Tibial nerve (tissue), 4 donors: ENCODE results near the gene SIPA1L3. TPM values are rescaled to one million over a fixed set of nuclear protein-coding genes. Genes with fewer than 3 reads are reported as not detected.

Experiments used
- DNase-seq, 2 donors: peaks; one replicate each; pipeline ENCODE4 v3.0.0-alpha.2; 2019; ENCODE audit warnings: low spot score in 2 of 2
- H3K27ac ChIP-seq, 4 donors: fragments of 200-600 bp; sonication (generic) in 3 of 4; one replicate each; pipeline ENCODE4 v1.5.1; 2017 to 2019; ENCODE audit warnings: mild to moderate bottlenecking in 1 of 4
- H3K27me3 ChIP-seq, 2 donors: fragments of 200-600 bp; sonication (generic) in 1 of 2; one replicate each; pipeline versions ENCODE4 v1.5.1 to v1.6.0; 2017 to 2019
- H3K36me3 ChIP-seq, 3 donors: fragments of 200-600 bp; sonication (generic); one replicate each; pipeline ENCODE4 v1.5.1; 2018 to 2019
- H3K4me1 ChIP-seq, 4 donors: fragments of 200-600 bp; sonication (generic) in 3 of 4; one replicate each; pipeline ENCODE4 v1.5.1; 2017 to 2019
- H3K4me3 ChIP-seq, 4 donors: fragments of 200-600 bp; sonication (generic) in 3 of 4; one replicate each; pipeline ENCODE4 v1.5.1; 2017 to 2019; ENCODE audit warnings: mild to moderate bottlenecking in 1 of 4, moderate library complexity in 1 of 4
- H3K9me3 ChIP-seq, 4 donors: fragments of 200-600 bp; sonication (generic) in 3 of 4; one replicate each; pipeline ENCODE4 v1.5.1; 2017 to 2019
- EP300 ChIP-seq, 2 donors: sonication (generic); formaldehyde crosslinking; IDR thresholded peaks; one replicate each; pipeline ENCODE4 v1.6.1; 2017; ENCODE audit warnings: antibody characterized with exemption in 2 of 2, mild to moderate bottlenecking in 1 of 2
- POLR2A ChIP-seq, 2 donors: fragments of 450-650 bp; IDR thresholded peaks; one replicate each; pipeline ENCODE4 v1.6.1; 2017; ENCODE audit warnings: antibody characterized with exemption in 2 of 2, mild to moderate bottlenecking in 2 of 2, moderate library complexity in 2 of 2
- WGBS, 2 donors: methylation state at CpG; one replicate each; pipeline ENCODE4 v1.1.5; 2018; 5-methylcytosine and 5-hydroxymethylcytosine counted together
- total RNA-seq, 4 donors: library from RNA; depleted of rRNA; stranded (reverse); fragments of >200 nt; gene quantifications; one replicate each; pipeline ENCODE4 v1.1.0, GENCODE V29; 2016
- TF ChIP-seq, protein P1 (sequence below), 5 experiments: fragments of 200-600 bp in 3 of 5; fragments of 450-650 bp in 2 of 5; sonication (generic) in 3 of 5; IDR thresholded peaks; one replicate each; pipeline ENCODE4 v1.5.1; 2016 to 2019; ENCODE audit warnings: antibody characterized with exemption in 5 of 5, mild to moderate bottlenecking in 3 of 5, moderate library complexity in 2 of 5

Gene SIPA1L3
- total RNA-seq, 4 donors from 2014 or later: 8.3 to 43.9 (median 17.0) TPM

DNA sequence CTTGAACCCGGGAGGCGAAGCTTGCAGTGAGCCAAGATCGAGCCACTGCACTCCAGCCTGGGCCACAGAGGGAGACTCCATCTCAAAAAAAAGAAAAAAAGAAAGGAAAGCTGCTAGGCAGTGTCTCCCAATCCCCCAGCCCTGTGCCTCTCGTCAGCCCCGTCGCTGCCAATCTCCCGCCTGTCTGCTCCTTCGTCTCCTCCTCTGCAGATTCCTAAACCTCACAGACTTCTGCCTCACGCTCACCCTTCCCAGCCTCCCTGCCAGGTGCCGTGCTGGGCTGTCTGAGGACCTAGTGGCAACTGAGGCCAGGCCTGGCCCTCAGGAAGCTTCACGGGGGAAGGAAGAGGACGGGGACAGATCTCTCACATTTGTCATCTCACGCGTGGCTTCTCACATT lies 295.5 kb downstream of the SIPA1L3 start:
- DNase-seq: no peak
- no peaks in the 10 kb centered on the region for H3K4me1 ChIP-seq
- H3K36me3 ChIP-seq: peaks cover 0 to 97% (median 5%) of the 10 kb centered on the region in 3 donors
- WGBS, 2 donors: 93 to 94% methylated on average over 14 of the region's 14 CpGs
- TF ChIP-seq EP300 (IDR thresholded peaks at IDR 0.05): no peak
- TF ChIP-seq, protein P1, sequence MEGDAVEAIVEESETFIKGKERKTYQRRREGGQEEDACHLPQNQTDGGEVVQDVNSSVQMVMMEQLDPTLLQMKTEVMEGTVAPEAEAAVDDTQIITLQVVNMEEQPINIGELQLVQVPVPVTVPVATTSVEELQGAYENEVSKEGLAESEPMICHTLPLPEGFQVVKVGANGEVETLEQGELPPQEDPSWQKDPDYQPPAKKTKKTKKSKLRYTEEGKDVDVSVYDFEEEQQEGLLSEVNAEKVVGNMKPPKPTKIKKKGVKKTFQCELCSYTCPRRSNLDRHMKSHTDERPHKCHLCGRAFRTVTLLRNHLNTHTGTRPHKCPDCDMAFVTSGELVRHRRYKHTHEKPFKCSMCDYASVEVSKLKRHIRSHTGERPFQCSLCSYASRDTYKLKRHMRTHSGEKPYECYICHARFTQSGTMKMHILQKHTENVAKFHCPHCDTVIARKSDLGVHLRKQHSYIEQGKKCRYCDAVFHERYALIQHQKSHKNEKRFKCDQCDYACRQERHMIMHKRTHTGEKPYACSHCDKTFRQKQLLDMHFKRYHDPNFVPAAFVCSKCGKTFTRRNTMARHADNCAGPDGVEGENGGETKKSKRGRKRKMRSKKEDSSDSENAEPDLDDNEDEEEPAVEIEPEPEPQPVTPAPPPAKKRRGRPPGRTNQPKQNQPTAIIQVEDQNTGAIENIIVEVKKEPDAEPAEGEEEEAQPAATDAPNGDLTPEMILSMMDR (IDR thresholded peaks at IDR 0.05): no peak
- no peak for TF ChIP-seq POLR2A (IDR thresholded peaks at IDR 0.05)
- no peaks in the 10 kb centered on the region for H3K9me3 ChIP-seq
- H3K4me3 ChIP-seq: no peak overlapping the region
- no peaks in the 10 kb centered on the region for H3K27me3 ChIP-seq
- no peak overlapping the region for H3K27ac ChIP-seq

DNA sequence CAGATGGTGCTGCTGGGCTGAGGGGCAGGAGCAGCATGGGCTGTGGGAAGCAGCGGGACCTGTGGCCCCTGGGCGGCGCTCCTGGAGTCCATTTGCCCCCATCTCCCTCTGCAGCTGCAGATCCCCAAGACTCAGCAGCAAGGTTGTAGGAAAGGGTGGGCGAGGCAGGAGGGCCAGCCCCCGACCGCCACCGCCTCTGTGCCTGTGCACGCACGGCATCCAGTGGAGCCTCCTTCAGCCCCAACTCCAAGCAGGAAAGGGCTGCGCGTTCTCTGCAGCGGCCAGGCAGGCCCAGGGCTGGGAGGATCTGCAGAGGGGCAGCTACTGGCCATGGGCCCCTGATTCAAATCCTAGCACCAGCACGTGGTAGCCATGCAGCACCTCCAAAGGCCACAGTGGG lies 296.2 kb downstream of the SIPA1L3 start:
- Histone ChIP-seq H3K36me3 (peaks cover 0 to 92% (median 5%) of the 10 kb centered on the region in 3 donors), H3K27me3 (peaks cover 0 to under 1% of the 10 kb centered on the region in 2 donors), H3K4me1 (no peaks in the 10 kb centered on the region), H3K4me3 (no peak overlapping the region), H3K27ac (no peak overlapping the region), H3K9me3 (no peaks in the 10 kb centered on the region)
- DNase-seq: no peak
- 83 to 91% methylated on average over 8 to 13 of the region's 13 CpGs for WGBS, 2 donors
- no peak for TF ChIP-seq EP300 (IDR thresholded peaks at IDR 0.05)
- TF ChIP-seq, protein P1 (IDR thresholded peaks at IDR 0.05): no peak
- no peak for TF ChIP-seq POLR2A (IDR thresholded peaks at IDR 0.05)

DNA sequence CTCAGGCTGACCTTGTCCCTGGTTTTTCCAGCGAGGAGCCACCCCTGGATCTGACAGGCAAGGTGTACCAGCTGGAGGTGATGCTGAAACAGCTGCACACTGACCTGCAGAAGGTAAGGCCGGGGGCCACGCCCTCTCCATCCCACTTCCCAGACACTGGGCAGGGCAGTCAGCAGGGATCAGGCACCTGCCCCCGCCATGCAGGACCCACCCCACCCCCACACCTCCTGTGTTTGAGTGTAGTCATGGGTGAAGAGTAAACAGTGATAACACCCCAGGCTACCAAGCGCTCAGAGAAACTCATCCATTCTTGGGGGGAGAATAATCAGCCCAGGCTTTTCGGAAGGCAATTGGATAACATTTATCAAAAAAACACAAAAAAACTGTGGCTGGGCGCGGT lies 297.1 kb downstream of the SIPA1L3 start:
- Histone ChIP-seq H3K4me3 (no peak overlapping the region), H3K36me3 (peaks cover 0 to 83% (median 5%) of the 10 kb centered on the region in 3 donors), H3K27me3 (peaks cover 0 to 9% of the 10 kb centered on the region in 2 donors), H3K4me1 (peaks cover 0 to 5% (median 1%) of the 10 kb centered on the region in 4 donors), H3K9me3 (no peaks in the 10 kb centered on the region), H3K27ac (no peak overlapping the region)
- TF ChIP-seq POLR2A (IDR thresholded peaks at IDR 0.05) (no peak), EP300 (IDR thresholded peaks at IDR 0.05) (no peak)
- TF ChIP-seq, protein P1 (IDR thresholded peaks at IDR 0.05): no peak
- no peak for DNase-seq
- 93 to 97% methylated on average over 7 to 8 of the region's 8 CpGs for WGBS, 2 donors

DNA sequence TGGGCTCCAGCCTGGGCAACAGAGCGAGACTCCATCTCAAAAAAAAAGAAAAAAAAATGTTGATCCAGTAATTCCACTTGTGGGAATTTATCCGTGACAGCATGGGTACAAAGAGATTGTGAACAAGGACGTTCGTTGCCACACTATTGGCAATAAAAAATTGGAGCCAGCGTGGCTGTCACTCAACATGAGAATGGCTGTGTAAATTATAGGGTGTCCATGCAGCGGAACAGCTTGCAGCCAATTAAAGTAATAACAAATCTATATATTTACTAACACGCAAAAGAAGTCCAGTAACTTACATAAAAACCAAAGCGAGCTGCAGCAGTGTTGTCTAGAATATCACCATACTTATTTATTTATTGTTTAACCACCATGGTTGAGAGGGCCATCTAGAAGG lies 297.7 kb downstream of the SIPA1L3 start:
- no peak for DNase-seq
- 95 to 96% methylated on average over 8 of the region's 8 CpGs for WGBS, 2 donors
- Histone ChIP-seq H3K27me3 (peaks cover 0 to 16% of the 10 kb centered on the region in 2 donors), H3K27ac (no peak overlapping the region), H3K4me1 (peaks cover 0 to 11% (median 8%) of the 10 kb centered on the region in 4 donors), H3K9me3 (no peaks in the 10 kb centered on the region), H3K4me3 (no peak overlapping the region), H3K36me3 (peaks cover 0 to 77% (median 5%) of the 10 kb centered on the region in 3 donors)
- TF ChIP-seq EP300 (IDR thresholded peaks at IDR 0.05): no peak
- TF ChIP-seq, protein P1 (IDR thresholded peaks at IDR 0.05): no peak

DNA sequence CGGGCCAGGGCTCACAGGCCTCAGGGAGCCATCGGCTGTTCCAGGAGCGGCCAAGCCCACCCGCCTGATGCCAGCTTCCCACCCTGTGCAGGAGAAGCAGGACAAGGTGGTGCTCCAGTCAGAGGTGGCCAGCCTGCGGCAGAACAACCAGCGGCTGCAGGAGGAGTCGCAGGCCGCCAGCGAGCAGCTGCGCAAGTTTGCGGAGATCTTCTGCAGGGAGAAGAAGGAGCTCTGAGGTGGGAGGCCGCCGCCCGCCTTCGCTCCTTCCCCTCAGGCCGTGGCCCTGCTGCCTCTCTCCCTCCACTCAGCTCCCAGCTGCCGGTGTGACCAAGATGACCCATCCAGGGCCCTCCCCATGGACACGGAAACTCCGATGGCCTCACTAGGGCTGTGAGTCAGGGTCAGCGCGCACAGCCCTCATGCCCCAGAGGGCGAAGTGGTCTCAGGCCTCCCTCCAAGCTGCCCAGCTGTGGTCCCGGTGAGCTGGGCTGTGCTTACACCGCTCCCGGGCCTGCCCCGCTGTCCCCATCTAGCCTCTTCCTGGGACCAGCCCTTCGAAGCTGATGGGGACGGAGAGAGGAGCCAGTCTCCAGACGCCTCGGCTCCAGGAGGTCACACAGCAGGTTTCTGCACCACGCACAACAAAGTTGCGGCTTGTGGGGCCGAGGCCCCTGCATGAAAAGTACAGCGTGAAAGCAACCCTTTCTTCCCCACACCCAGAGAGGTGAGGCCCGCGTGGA lies 299.2 kb downstream of the SIPA1L3 start:
- WGBS, 2 donors: 85 to 86% methylated on average over 28 to 32 of the region's 36 CpGs
- Histone ChIP-seq H3K27ac (no peak overlapping the region), H3K27me3 (peaks cover 0 to 30% of the 10 kb centered on the region in 2 donors), H3K9me3 (no peaks in the 10 kb centered on the region), H3K4me3 (no peak overlapping the region), H3K4me1 (peaks cover 0 to 26% (median 21%) of the 10 kb centered on the region in 4 donors), H3K36me3 (peaks cover 0 to 63% (median 5%) of the 10 kb centered on the region in 3 donors)
- no peak for TF ChIP-seq EP300 (IDR thresholded peaks at IDR 0.05)
- no peak for TF ChIP-seq POLR2A (IDR thresholded peaks at IDR 0.05)
- TF ChIP-seq, protein P1 (IDR thresholded peaks at IDR 0.05): no peak
- DNase-seq: no peak
